WTC11 (cell line): ENCODE results near the gene TFB2M. TPM values are rescaled to one million over a fixed set of nuclear protein-coding genes. Genes with fewer than 3 reads are reported as not detected.
A peak's percentile ranks its signal among the peaks of the same experiment; 100 is the strongest.

Source experiments
- FOXP1 ChIP-seq: sonication (generic); formaldehyde crosslinking; IDR thresholded peaks from 2 replicates; pipeline ENCODE4 v1.8.0; 2022; ENCODE audit warnings: missing genetic modification reagents, mild to moderate bottlenecking, moderate library complexity, borderline replicate concordance
- FOXP4 ChIP-seq: sonication (generic); formaldehyde crosslinking; IDR thresholded peaks from 2 replicates; pipeline ENCODE4 v1.8.0; 2022; ENCODE audit warnings: mild to moderate bottlenecking, missing genetic modification reagents
- GTF2I ChIP-seq: fragments of 250-450 bp; sonication (Bioruptor Pico); conservative IDR thresholded peaks from 2 replicates; pipeline ENCODE4 v1.4.0; 2021; ENCODE audit warnings: mild to moderate bottlenecking
- MAX ChIP-seq: sonication (generic); formaldehyde crosslinking; IDR thresholded peaks from 2 replicates; pipeline ENCODE4 v1.8.0; 2022; ENCODE audit warnings: mild to moderate bottlenecking, missing genetic modification reagents
- MLX ChIP-seq: sonication (generic); formaldehyde crosslinking; IDR thresholded peaks from 2 replicates; pipeline ENCODE4 v1.8.1; 2023; ENCODE audit warnings: mild to moderate bottlenecking, missing genetic modification reagents, moderate library complexity
- NR1H2 ChIP-seq: sonication (generic); formaldehyde crosslinking; IDR thresholded peaks from 2 replicates; pipeline ENCODE4 v1.9.0; 2021; ENCODE audit warnings: mild to moderate bottlenecking, moderate library complexity, missing genetic modification reagents
- SMAD3 ChIP-seq: sonication (generic); formaldehyde crosslinking; IDR thresholded peaks from 2 replicates; pipeline ENCODE4 v1.8.0; 2022; ENCODE audit warnings: missing genetic modification reagents, mild to moderate bottlenecking, borderline replicate concordance
- SMAD4 ChIP-seq: sonication (generic); formaldehyde crosslinking; IDR thresholded peaks from 2 replicates; pipeline ENCODE4 v1.8.0; 2022; ENCODE audit warnings: mild to moderate bottlenecking, missing genetic modification reagents
- SOX15 ChIP-seq: fragments of 250-450 bp; sonication (Bioruptor Pico); IDR thresholded peaks from 2 replicates; pipeline ENCODE4 v1.9.0; 2021; ENCODE audit warnings: mild to moderate bottlenecking
- USF1 ChIP-seq: sonication (generic); formaldehyde crosslinking; IDR thresholded peaks from 2 replicates; pipeline ENCODE4 v1.8.0; 2022; ENCODE audit warnings: mild to moderate bottlenecking, missing genetic modification reagents
- USF2 ChIP-seq: sonication (generic); formaldehyde crosslinking; IDR thresholded peaks from 2 replicates; pipeline ENCODE4 v1.8.1; 2023; ENCODE audit warnings: mild to moderate bottlenecking, missing genetic modification reagents, moderate library complexity
- ZBTB21 ChIP-seq: sonication (generic); formaldehyde crosslinking; IDR thresholded peaks from 2 replicates; pipeline ENCODE4 v1.8.1; 2023; ENCODE audit warnings: mild to moderate bottlenecking, missing genetic modification reagents, borderline replicate concordance
- ZBTB43 ChIP-seq: sonication (generic); formaldehyde crosslinking; IDR thresholded peaks from 2 replicates; pipeline ENCODE4 v1.8.1; 2023; ENCODE audit warnings: mild to moderate bottlenecking, missing genetic modification reagents
- ZMAT4 ChIP-seq: fragments of 250-450 bp; sonication (Bioruptor Pico); IDR thresholded peaks from 2 replicates; pipeline ENCODE4 v1.9.0; 2021; ENCODE audit warnings: mild to moderate bottlenecking
- ZNF121 ChIP-seq: sonication (generic); formaldehyde crosslinking; IDR thresholded peaks from 2 replicates; pipeline ENCODE4 v1.8.0; 2023; ENCODE audit warnings: missing genetic modification reagents
- ZNF138 ChIP-seq: sonication (generic); formaldehyde crosslinking; conservative IDR thresholded peaks from 2 replicates; pipeline ENCODE4 v1.8.1; 2022; ENCODE audit warnings: mild to moderate bottlenecking, moderate library complexity, missing genetic modification reagents
- ZNF425 ChIP-seq: fragments of 250-450 bp; sonication (Bioruptor Pico); conservative IDR thresholded peaks from 2 replicates; pipeline ENCODE4 v1.9.0; 2021; ENCODE audit warnings: mild to moderate bottlenecking
- total RNA-seq: library from RNA; stranded (reverse); gene quantifications from 3 replicates; pipeline ENCODE4 v1.2.3, GENCODE V29; 2021

The TFB2M gene
- total RNA-seq, 1 experiment from 2014 or later = 16.5 TPM

GRCh38 chr1:246506674-246507481 lies 59.2 kb downstream of the TFB2M start, which contains the start of gene SMYD3 (continued):
- TF ChIP-seq ZNF425 (CRISPR knock-in tag) (no peak), FOXP1 (peak; percentile 74; the same call in 1 of the 2 replicates), FOXP4 (CRISPR knock-in tag) (0 out of 2 replicates have a peak, but pooled peaks have one; percentile 70), ZNF138 (CRISPR knock-in tag) (no peak), NR1H2 (CRISPR knock-in tag) (no peak), SOX15 (CRISPR knock-in tag) (no peak), SMAD3 (CRISPR knock-in tag) (peak; percentile 69; the same call in 1 of the 2 replicates), USF1 (CRISPR knock-in tag) (0 out of 2 replicates have a peak, but pooled peaks have one; percentile 12), USF2 (CRISPR knock-in tag) (no peak), SMAD4 (CRISPR knock-in tag) (no peak), MAX (CRISPR knock-in tag) (peak; percentile 52; the same call in 1 of the 2 replicates), ZNF121 (CRISPR knock-in tag) (peak; percentile 34; the same call in 1 of the 2 replicates), GTF2I (CRISPR knock-in tag) (no peak), ZBTB21 (CRISPR knock-in tag) (no peak), MLX (CRISPR knock-in tag) (no peak), ZBTB43 (CRISPR knock-in tag) (no peak; the same call in 1 of the 2 replicates), ZMAT4 (CRISPR knock-in tag) (no peak)
